Hindlimb muscle (tissue), 1 donor: Measurements from ENCODE around the gene NRL. TPM values are rescaled to one million over a fixed set of nuclear protein-coding genes. Genes with fewer than 3 reads are reported as not detected.

ENCODE experiments used
- DNase-seq: peaks from one replicate; pipeline ENCODE4 v3.0.0-alpha.2; 2013
- polyA plus RNA-seq: library from polyadenylated mRNA; unstranded; fragments of 120-200 nt; gene quantifications from one replicate; pipeline ENCODE4 v1.2.1, GENCODE V29; 2013; ENCODE audit not compliant: insufficient read length

Gene NRL
- polyA plus RNA-seq, 1 donor: 1.7 TPM

- DNase-seq: no peak
Measured at GRCh38 chr14:24098927-24099813, 15.6 kb downstream of the NRL start.

DNA sequence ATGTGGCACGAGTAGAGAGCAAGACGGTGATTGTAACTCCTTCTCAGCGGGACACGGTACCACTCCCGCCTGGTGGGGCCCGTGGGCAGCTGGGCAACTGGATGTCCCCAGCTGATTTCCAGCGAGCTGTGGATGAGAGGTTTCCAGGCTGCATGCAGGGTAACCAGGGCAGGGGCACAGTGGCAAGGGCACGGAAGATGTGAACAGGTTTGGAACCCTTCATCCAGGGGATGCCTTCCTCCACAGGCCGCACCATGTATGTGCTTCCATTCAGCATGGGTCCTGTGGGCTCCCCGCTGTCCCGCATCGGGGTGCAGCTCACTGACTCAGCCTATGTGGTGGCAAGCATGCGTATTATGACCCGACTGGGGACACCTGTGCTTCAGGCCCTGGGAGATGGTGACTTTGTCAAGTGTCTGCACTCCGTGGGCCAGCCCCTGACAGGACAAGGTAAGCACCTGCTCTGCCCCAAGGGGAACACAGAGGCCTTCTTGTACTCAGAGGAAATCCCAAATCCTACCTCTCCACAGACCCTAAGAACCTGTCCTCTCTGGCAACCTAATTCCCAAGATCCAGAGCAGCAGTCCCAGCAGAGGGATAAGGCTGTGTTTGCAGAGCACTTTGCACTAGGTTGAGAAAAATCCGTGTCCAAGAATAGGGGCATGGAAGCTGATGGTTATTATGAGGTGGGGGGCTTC lies 16.4 kb downstream of the NRL start:
- DNase-seq: no peak

GRCh38 chr14:24096545-24097181 lies 18.1 kb downstream of the NRL start:
- DNase-seq: no peak

DNA sequence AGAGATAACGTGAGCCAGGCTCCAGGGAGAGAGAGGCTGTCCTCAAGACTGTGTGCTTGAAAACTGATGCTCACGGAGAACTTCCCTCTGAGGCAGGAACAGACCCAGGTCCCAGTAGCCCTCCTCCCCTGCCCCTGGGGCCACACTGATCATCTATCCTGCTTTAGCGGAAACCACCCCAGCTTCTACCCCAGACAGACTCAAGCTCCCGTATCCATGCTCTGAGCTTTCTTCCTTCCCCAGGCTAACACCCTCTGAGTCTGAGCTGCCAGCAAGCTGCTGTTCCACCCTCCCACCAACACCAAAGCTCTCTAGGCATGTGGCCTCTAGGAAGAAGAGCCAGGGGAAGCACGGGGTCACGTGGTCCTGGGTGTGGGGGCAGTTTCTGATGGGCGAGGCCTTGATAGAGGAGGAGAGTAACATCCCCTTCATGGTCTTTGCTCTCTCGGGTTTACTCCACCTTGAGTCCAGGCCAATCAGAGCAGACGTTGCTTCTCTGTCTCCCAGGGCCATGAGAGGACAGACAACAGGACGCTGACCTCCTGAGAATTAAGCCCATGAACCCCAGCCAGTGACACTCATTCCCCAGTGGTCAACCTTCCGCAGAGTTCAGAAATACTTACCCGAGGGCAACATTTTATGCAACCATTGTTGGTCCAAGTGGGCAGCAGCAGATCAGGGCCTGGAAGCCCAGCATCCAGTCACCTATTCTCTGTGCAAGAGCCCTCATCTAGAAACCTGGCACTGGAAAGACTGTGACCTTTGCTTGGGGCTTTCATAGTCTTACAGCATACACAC lies 19.3 kb downstream of the NRL start:
- no peak for DNase-seq

DNA sequence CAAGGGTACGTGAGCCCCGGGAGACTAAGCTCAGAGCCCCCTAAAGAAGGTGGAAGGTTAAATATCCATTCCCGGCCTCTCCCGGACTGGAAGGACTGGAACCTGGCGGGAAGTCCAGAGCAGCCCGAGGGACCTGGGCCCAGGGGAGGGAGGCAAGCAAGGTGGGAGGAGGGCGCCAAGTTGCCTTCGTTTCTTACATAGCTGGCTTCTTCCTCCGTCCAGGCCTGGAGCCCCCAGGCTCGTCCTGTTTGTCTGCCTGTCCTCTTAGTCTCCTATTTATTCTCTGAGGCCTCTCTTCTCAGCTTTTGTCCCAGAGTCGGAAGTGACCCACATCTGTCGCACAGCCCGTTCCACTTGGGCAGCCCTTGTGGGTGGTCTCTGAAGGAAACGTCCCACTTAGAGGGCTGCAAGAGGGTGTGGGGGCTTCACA lies 19.9 kb downstream of the NRL start:
- no peak for DNase-seq

- DNase-seq: peak; percentile 68
Measured at GRCh38 chr14:24093901-24094840, 20.6 kb downstream of the NRL start, which contains the start of gene PCK2. PCK2 (plus strand) TSS chr14:24094311; CDS start chr14:24094406, 95 bp downstream.

GRCh38 chr14:24093207-24093900 lies 21.4 kb downstream of the NRL start:
- peak; percentile 13 for DNase-seq

DNA sequence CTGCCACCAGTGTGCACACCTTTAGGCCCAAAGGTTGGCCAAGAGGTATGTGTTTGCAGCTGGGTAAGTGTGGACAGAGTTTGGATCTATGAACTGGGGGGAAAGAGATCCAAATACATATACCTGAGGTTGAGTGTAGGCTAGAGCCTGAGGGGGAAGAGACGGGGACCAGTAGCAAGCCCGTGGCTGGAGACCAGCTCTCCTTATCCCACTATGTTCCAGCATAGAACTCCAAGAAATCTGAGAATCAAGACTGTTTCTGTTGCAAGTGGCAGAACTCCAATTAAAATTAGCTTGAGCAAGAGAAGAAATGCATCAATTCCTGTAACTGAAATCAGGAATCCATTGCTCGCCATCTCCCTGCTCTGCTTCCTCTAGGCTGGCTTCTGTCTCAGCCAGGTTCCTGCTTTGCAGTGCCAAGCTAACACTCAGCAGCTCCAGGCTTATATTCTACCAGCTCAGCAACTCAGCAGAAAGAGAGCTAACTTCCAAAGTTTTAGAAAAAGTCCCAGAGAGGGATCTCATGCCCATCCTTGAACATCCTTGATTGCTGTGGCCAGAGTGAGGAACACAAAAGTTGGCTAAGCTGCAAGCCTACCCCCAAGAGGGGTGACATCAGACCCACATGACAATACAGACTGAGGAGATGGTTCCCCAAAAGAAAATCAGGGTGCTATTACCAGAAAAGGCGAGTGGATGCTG lies 22.1 kb downstream of the NRL start:
- no peak for DNase-seq

DNA sequence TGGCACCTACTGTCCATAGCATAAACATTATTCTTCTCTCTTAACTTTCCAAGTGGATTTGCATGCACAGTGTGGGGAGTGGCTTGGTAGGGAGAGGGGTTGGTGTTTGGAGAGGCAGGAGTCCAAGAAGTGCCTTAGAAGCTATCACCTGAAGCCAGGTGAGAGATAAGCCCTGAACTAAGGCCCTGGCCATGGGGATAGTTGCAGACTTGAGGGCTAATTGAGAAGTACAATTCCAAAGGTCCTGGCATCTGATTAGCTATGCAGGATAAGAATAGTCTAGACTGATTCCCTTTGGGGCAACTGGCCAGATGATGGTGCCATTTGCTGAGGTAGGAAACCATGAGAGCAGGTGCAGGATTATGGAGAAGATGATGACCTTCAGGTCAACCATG lies 22.6 kb downstream of the NRL start:
- no peak for DNase-seq

- DNase-seq: no peak
Measured at GRCh38 chr14:24089890-24090289, 24.9 kb downstream of the NRL start.

GRCh38 chr14:24088095-24088494 lies 26.7 kb downstream of the NRL start:
- DNase-seq: no peak

DNA sequence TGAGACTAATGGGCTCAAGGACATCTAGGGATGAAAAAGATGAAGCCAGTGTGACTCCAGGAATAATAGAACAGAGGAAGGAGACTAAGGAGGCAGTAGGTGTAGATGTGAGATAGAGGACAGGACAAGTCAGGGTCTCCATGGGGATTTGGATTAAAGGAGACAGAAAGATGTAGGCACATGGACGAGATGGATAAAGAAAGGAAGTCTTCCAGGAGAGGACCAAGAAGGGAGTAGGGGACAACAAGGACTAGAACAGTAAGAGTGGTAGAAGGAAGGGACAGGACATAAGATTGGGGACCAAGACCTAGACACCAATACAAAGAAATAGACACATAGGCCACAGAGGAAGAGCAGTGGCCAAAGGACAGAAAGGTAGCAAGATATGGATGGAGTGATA lies 27.7 kb downstream of the NRL start:
- no peak for DNase-seq

GRCh38 chr14:24086193-24086955 lies 28.4 kb downstream of the NRL start:
- no peak for DNase-seq

DNA sequence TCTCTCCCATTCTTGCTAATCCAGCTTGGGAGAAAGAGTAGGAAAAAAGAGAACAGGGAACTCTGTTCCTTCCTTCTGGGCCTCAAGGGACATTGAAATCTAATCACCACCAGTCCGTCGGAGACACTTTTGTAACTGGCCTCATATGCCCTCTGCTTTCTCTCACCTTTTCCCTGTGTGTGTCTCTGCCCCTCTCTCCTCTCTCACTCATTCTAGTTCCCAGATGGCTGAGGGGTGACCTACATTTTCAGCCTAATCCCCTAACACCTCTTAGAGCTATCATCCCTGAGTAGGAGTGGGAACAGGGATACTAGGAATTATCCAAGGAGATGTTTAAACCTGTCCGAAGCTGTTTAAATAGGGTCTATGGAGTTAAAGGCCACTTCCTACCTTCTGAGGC lies 29.5 kb downstream of the NRL start:
- no peak for DNase-seq

DNA sequence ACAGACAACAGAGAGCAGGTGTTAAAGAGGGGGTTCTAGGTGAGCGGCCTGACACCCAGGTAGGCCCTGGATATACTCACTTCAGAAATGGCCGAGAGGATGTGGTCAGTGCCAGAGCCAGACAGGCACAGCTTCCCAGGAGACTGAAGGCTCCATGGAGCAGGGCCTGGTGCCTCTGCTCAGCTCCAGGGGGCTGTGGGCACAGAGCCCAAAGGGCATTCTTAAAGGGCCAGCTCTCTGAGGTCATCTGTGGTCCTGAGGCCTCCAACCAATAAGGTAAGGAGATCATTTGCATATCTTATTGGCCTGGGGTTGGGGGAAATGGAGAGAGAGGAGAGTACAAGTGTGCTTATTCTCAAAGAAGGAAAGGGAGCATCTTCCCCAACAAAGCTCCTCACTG lies 30.3 kb downstream of the NRL start:
- no peak for DNase-seq

DNA sequence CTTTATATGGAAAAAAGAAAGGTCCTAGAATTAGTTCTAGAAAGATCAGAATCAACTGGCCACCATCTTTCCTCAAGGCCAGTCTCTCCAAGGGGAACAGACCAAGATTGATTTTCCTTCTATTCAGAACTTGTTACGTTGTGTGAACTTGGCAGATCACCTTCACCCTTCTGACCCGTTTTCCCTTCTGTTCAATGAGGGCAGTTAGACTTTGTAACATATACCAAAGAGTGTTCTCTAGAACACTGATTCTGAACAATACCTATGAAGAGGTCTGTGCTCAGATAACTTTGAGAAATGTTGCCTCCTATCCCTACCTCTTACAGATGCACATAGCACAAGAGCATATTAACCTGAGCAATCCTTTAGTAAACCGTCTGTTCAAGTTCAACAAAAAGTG lies 31.3 kb downstream of the NRL start:
- no peak for DNase-seq

- DNase-seq: no peak
Measured at GRCh38 chr14:24082411-24083080, 32.2 kb downstream of the NRL start.

- DNase-seq: no peak
Measured at GRCh38 chr14:24081739-24082211, 33.0 kb downstream of the NRL start.
